CD8-positive, alpha-beta memory T cell (primary cell): ENCODE measurements around the gene MAL. TPM values are rescaled to one million over a fixed set of nuclear protein-coding genes. Genes with fewer than 3 reads are reported as not detected.

Experiments used
- CTCF ChIA-PET: fragments of 350-600 bp; sonication (Branson Sonifier 250); formaldehyde crosslinking; loops from one replicate; lab custom pipeline; 2021; ENCODE audit warnings: antibody characterized with exemption; lab: Charles Lee
- POLR2A ChIA-PET: fragments of 350-600 bp; sonication (Branson Sonifier 250); formaldehyde crosslinking; loops from one replicate; lab custom pipeline; 2021; ENCODE audit warnings: antibody characterized with exemption; lab: Charles Lee
- DNase-seq, 5 donors: peaks; one replicate each; pipeline versions ENCODE4 v3.0.0 to v3.0.0-alpha.2; 2020 to 2022; ENCODE audit warnings: mixed read lengths in 1 of 5
- H3K27ac ChIP-seq: one replicate; pipeline ENCODE4 v1.7.0; 2013; ENCODE audit warnings: low read depth, mild to moderate bottlenecking, low read length, moderate library complexity
- H3K27me3 ChIP-seq: 2 replicates; pipeline ENCODE4 v1.7.0; 2013; ENCODE audit warnings: low read length, mild to moderate bottlenecking; ENCODE audit not compliant: insufficient read depth, poor library complexity, severe bottlenecking
- H3K36me3 ChIP-seq: 2 replicates; pipeline ENCODE4 v1.7.0; 2013; ENCODE audit warnings: mild to moderate bottlenecking, low read length, moderate library complexity; ENCODE audit not compliant: insufficient read depth
- H3K4me1 ChIP-seq: 2 replicates; pipeline ENCODE4 v1.7.0; 2013; ENCODE audit warnings: mild to moderate bottlenecking, low read length, moderate library complexity; ENCODE audit not compliant: insufficient read depth
- H3K4me3 ChIP-seq: 2 replicates; pipeline ENCODE4 v1.7.0; 2013; ENCODE audit warnings: mild to moderate bottlenecking, low read length
- H3K9me3 ChIP-seq: 2 replicates; pipeline ENCODE4 v1.7.0; 2013; ENCODE audit warnings: mild to moderate bottlenecking, low read length
- H3K27ac Mint-ChIP-seq, 8 donors: one replicate each; pipeline ENCODE4 v1.8.0; 2020 to 2021; ENCODE audit warnings: mixed read lengths in 8 of 8, mild to moderate bottlenecking in 6 of 8, inconsistent platforms in 3 of 8, moderate library complexity in 3 of 8
- H3K27me3 Mint-ChIP-seq, 2 donors: one replicate each; pipeline ENCODE4 v1.8.0; 2020 to 2021; ENCODE audit warnings: mixed read lengths in 2 of 2, mild to moderate bottlenecking in 1 of 2, moderate library complexity in 1 of 2
- H3K36me3 Mint-ChIP-seq, 3 donors: one replicate each; pipeline ENCODE4 v1.8.0; 2020 to 2021; ENCODE audit warnings: mixed read lengths in 3 of 3, inconsistent platforms in 1 of 3, mild to moderate bottlenecking in 1 of 3
- H3K4me1 Mint-ChIP-seq, 3 donors: one replicate each; pipeline ENCODE4 v1.8.0; 2020 to 2021; ENCODE audit warnings: mixed read lengths in 3 of 3, inconsistent platforms in 1 of 3, mild to moderate bottlenecking in 1 of 3
- H3K4me3 Mint-ChIP-seq, 7 donors: one replicate each; pipeline ENCODE4 v1.8.0; 2020 to 2021; ENCODE audit warnings: mixed read lengths in 7 of 7, mild to moderate bottlenecking in 6 of 7, moderate library complexity in 4 of 7, inconsistent platforms in 2 of 7
- H3K9me3 Mint-ChIP-seq, 5 donors: one replicate each; pipeline ENCODE4 v1.8.0; 2020 to 2022; ENCODE audit warnings: mixed read lengths in 5 of 5, mild to moderate bottlenecking in 3 of 5, moderate library complexity in 2 of 5, inconsistent platforms in 1 of 5
- polyA plus RNA-seq: library from polyadenylated mRNA; unstranded; fragments of 300-500 nt; fragmentation: Illumina TruSeq; gene quantifications from one replicate; pipeline ENCODE4 v1.2.3, GENCODE V29; 2021
- total RNA-seq, 2 experiments: library from RNA; stranded (reverse); gene quantifications; one replicate each; pipeline ENCODE4 v1.2.3, GENCODE V29; 2021

Gene MAL
- total and polyA plus RNA-seq, 3 experiments from 2014 or later: 25.2 to 50.4 (median 27.3) TPM

- CTCF ChIA-PET: interaction anchor here (0.8 to 12.7 kb wide), 10 partner anchors 9 to 59 kb away, joined by 3 to 286 read pairs (median 5); partner anchors contain the start of genes MAL and MRPS5
- no peaks in the 10 kb centered on the region for H3K36me3 ChIP-seq
- Mint-ChIP-seq H3K4me3 (peak overlapping the region in 6 of 7 donors; percentile 56 to 77 (median 71)), H3K27me3 (peaks cover 0 to 12% of the 10 kb centered on the region in 2 donors), H3K4me1 (peaks cover 40 to 69% (median 49%) of the 10 kb centered on the region in 3 donors), H3K9me3 (no peaks in the 10 kb centered on the region), H3K36me3 (no peaks in the 10 kb centered on the region), H3K27ac (peak overlapping the region in 5 of 8 donors; percentile 62 to 86 (median 76))
- peak in 1 of 5 donors; percentile 9 for DNase-seq
- POLR2A ChIA-PET: interaction anchor here (4.2 kb wide), 1 partner anchor 44 kb away, joined by 16 read pairs; the partner anchor contains the start of gene MRPS5
- no peak overlapping the region for H3K27ac ChIP-seq
- no peak overlapping the region for H3K4me3 ChIP-seq
- H3K9me3 ChIP-seq: no peaks in the 10 kb centered on the region
- H3K4me1 ChIP-seq: peaks cover 69% of the 10 kb centered on the region
- H3K27me3 ChIP-seq: no peaks in the 10 kb centered on the region
Measured at GRCh38 chr2:95077530-95077825, 52.0 kb downstream of the MAL start.

GRCh38 chr2:95077861-95078603 is 52.5 kb downstream of the MAL start:
- Histone ChIP-seq H3K4me1 (peaks cover 66% of the 10 kb centered on the region), H3K27me3 (no peaks in the 10 kb centered on the region), H3K4me3 (no peak overlapping the region), H3K36me3 (no peaks in the 10 kb centered on the region), H3K27ac (no peak overlapping the region), H3K9me3 (no peaks in the 10 kb centered on the region)
- ChIA-PET CTCF (interaction anchor here (0.8 to 12.7 kb wide), 12 partner anchors 13 to 59 kb away, joined by 3 to 286 read pairs (median 7); partner anchors contain the start of genes MAL and MRPS5), POLR2A (interaction anchor here (2.8 to 4.2 kb wide), 2 partner anchors 43 to 54 kb away, joined by 16 to 44 read pairs; partner anchors contain the start of genes MAL and MRPS5)
- Mint-ChIP-seq H3K27me3 (peaks cover 0 to 10% of the 10 kb centered on the region in 2 donors), H3K4me3 (peak overlapping the region in 5 of 7 donors; percentile 1 to 68 (median 52)), H3K27ac (peak overlapping the region in 2 of 8 donors; percentile 22 to 68), H3K36me3 (no peaks in the 10 kb centered on the region), H3K9me3 (no peaks in the 10 kb centered on the region), H3K4me1 (peaks cover 39 to 64% (median 49%) of the 10 kb centered on the region in 3 donors)
- DNase-seq: peak in 1 of 5 donors; percentile 5

GRCh38 chr2:95079199-95079683 is 53.7 kb downstream of the MAL start:
- POLR2A ChIA-PET: interaction anchor here (0.6 to 4.2 kb wide), 4 partner anchors 42 to 106 kb away, joined by 3 to 44 read pairs (median 10); partner anchors contain the start of genes MAL and MRPS5
- Mint-ChIP-seq H3K4me3 (no peak overlapping the region), H3K9me3 (no peaks in the 10 kb centered on the region), H3K27ac (peak overlapping the region in 1 of 8 donors; percentile 34), H3K4me1 (peaks cover 33 to 52% (median 40%) of the 10 kb centered on the region in 3 donors), H3K27me3 (peaks cover 0 to 6% of the 10 kb centered on the region in 2 donors), H3K36me3 (no peaks in the 10 kb centered on the region)
- Histone ChIP-seq H3K36me3 (no peaks in the 10 kb centered on the region), H3K27me3 (no peaks in the 10 kb centered on the region), H3K4me1 (peaks cover 54% of the 10 kb centered on the region), H3K9me3 (no peaks in the 10 kb centered on the region), H3K27ac (no peak overlapping the region), H3K4me3 (no peak overlapping the region)
- DNase-seq: peak in 1 of 5 donors; percentile 25
- CTCF ChIA-PET: interaction anchor here (0.9 to 12.7 kb wide), 20 partner anchors 8 to 86 kb away, joined by 3 to 286 read pairs (median 4); partner anchors contain the start of genes MAL, MRPS5, ZNF2 and ZNF514

DNA sequence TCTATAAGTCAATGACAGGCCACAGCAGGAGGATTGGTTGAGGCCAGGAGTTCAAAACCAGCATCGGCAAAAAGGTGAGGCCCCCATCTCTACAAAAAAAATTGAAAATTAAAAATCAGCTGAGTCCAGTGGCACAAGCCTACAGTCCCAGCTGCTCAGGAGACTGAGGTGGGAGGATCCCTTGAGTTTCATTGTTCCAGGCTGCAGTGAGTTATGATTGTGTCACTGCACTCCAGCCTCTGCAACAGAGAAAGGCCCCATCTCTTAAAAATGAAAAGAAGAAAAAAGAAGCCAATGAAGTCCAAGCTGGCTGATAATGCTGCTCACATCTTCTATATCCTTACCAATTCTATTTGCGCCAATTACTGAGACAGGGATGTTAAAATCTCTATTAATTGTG is 57.0 kb downstream of the MAL start:
- H3K4me3 ChIP-seq: no peak overlapping the region
- H3K9me3 ChIP-seq: no peaks in the 10 kb centered on the region
- ChIA-PET POLR2A (no interaction called here), CTCF (interaction anchor here (1.0 to 12.7 kb wide), 2 partner anchors 33 to 58 kb away, joined by 4 to 286 read pairs; partner anchors contain the start of gene MAL)
- Mint-ChIP-seq H3K27ac (no peak overlapping the region), H3K4me3 (no peak overlapping the region), H3K36me3 (peaks cover 12 to 27% (median 17%) of the 10 kb centered on the region in 3 donors), H3K4me1 (peaks cover 8 to 21% (median 9%) of the 10 kb centered on the region in 3 donors), H3K9me3 (no peaks in the 10 kb centered on the region), H3K27me3 (peaks cover 0 to 4% of the 10 kb centered on the region in 2 donors)
- H3K36me3 ChIP-seq: peaks cover 13% of the 10 kb centered on the region
- H3K27me3 ChIP-seq: no peaks in the 10 kb centered on the region
- H3K27ac ChIP-seq: no peak overlapping the region
- peaks cover 23% of the 10 kb centered on the region for H3K4me1 ChIP-seq
- DNase-seq: no peak

DNA sequence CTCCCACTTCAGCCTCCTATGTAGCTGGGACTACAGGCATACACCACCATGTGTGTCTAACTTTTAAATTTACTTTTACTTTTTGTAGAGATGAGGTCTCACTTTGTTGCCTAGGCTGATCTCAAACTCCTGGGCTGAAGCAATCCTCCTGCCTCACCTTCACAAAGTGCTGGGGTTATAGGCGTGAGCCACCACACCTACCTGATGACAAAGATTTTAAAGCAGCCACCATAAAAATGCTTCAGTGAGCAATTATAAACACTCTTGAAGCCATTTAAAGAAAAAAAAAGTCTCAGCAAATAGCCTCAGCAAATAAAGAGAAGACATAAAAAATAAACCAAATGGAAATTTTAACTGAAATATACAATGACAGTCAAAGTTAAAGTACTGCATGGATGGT is 60.5 kb downstream of the MAL start:
- Mint-ChIP-seq H3K4me1 (no peaks in the 10 kb centered on the region), H3K4me3 (no peak overlapping the region), H3K27ac (peak overlapping the region in 1 of 8 donors; percentile 4), H3K9me3 (no peaks in the 10 kb centered on the region), H3K36me3 (peaks cover 20 to 57% (median 25%) of the 10 kb centered on the region in 3 donors), H3K27me3 (no peaks in the 10 kb centered on the region)
- no peaks in the 10 kb centered on the region for H3K9me3 ChIP-seq
- H3K27ac ChIP-seq: no peak overlapping the region
- DNase-seq: no peak
- H3K4me3 ChIP-seq: no peak overlapping the region
- no peaks in the 10 kb centered on the region for H3K27me3 ChIP-seq
- peaks cover 22% of the 10 kb centered on the region for H3K36me3 ChIP-seq
- ChIA-PET CTCF (no interaction called here), POLR2A (no interaction called here)
- no peaks in the 10 kb centered on the region for H3K4me1 ChIP-seq

GRCh38 chr2:95087379-95087778 is 61.9 kb downstream of the MAL start:
- Histone ChIP-seq H3K27ac (no peak overlapping the region), H3K27me3 (no peaks in the 10 kb centered on the region), H3K36me3 (peaks cover 22% of the 10 kb centered on the region), H3K4me3 (no peak overlapping the region), H3K9me3 (no peaks in the 10 kb centered on the region), H3K4me1 (no peaks in the 10 kb centered on the region)
- Mint-ChIP-seq H3K27me3 (no peaks in the 10 kb centered on the region), H3K4me3 (no peak overlapping the region), H3K36me3 (peaks cover 20 to 70% (median 26%) of the 10 kb centered on the region in 3 donors), H3K27ac (no peak overlapping the region), H3K4me1 (no peaks in the 10 kb centered on the region), H3K9me3 (no peaks in the 10 kb centered on the region)
- DNase-seq: no peak
- CTCF ChIA-PET: interaction anchor here (1.2 kb wide), 1 partner anchor 11 kb away, joined by 5 read pairs; no protein-coding TSS in a partner anchor
- POLR2A ChIA-PET: no interaction called here

DNA sequence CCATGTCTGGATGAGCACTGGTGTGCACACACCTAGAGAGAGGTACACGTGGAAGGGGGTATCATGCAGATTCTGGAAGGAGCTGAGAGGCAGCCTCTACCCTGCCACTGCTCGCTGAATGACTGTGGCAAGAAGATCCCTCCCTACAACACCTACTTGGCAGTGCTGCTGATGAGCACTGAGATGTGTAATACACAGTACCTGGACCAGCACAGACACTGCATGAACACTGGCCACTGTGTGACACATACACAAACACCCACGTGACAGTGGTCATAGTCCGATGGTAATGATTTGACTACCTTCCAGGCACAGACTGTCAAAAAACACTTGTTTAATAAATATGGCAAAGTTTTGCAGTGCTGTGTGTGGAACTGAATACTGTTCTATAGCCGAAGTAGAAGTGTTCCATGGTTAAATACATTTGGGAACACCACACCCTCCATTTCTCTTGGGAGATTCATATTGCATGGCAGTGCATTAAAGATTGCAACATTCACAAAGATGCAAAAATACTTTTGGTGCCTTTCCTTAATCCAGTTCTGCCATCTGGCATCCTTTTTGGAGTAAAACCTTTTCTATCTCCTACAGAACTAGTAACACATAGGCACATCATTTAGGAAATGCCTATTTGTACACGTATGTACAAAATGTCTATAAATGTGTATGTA is 66.5 kb downstream of the MAL start:
- no peaks in the 10 kb centered on the region for H3K27me3 Mint-ChIP-seq
- Histone ChIP-seq H3K27ac (no peak overlapping the region), H3K27me3 (no peaks in the 10 kb centered on the region), H3K9me3 (no peaks in the 10 kb centered on the region), H3K4me3 (no peak overlapping the region), H3K4me1 (no peaks in the 10 kb centered on the region), H3K36me3 (peaks cover 14% of the 10 kb centered on the region)
- DNase-seq: no peak
- H3K9me3 Mint-ChIP-seq: no peaks in the 10 kb centered on the region
- ChIA-PET CTCF (no interaction called here), POLR2A (no interaction called here)
- peaks cover 25 to 31% (median 29%) of the 10 kb centered on the region in 3 donors for H3K4me1 Mint-ChIP-seq
- H3K36me3 Mint-ChIP-seq: peaks cover 23 to 92% (median 28%) of the 10 kb centered on the region in 3 donors
- H3K4me3 Mint-ChIP-seq: no peak overlapping the region
- H3K27ac Mint-ChIP-seq: no peak overlapping the region
